GM18858 (cell line): ENCODE measurements around the gene SLC2A6.

Experiments
- ATAC-seq: cut with Tn5 transposase; IDR thresholded peaks from one replicate; pipeline ENCODE4 v1.9.1; 2021; ENCODE audit not compliant: unreplicated experiment

SLC2A6 gene

GRCh38 chr9:133496861-133497842 is 18.3 kb upstream of the SLC2A6 start:
- ATAC-seq: no peak

DNA sequence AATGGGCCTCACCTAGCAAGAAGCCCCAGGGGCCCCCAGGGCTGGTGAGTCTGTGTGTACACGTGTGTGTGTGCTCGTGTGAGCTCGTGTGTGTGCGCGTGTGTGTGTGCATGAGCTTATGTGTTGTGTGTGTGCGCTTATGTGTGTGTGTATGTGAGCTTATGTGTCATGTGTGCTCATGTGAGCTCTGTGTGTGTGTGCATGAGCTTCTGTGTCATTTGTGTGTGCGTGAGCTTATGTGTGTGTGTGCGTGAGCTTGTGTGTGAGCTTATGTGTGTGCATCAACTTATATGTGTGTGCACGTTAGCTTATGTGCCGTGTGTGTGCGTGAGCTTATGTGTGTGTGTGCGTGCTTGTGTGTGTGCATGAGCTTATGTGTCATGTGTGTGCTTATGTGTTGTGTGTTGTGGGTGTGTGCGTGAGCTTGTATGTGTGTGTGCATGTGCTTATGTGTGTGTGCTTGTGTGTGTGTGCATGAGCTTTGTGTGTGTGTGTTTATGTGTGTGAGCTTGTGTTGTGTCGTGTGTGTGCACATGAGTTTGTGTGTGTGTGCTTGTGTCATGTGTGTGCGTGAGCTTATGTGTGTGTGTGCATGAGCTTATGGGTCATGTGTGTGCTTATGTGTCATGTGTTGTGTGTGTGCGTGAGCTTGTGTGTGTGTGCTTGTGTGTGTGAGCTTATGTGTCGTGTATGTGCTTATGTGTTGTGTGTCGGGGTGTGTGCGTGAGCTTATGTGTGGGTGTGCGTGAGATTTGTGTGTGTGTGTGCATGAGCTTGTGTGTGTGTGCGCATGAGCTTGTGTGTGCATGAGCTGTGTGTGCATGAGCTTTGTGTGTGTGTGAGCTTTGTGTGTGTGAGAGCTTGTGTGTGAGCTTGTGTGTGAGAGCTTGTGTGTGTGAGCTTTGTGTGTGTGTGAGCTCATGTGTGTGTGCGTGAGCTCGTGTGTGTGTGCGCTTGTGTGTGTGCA is 16.7 kb upstream of the SLC2A6 start:
- ATAC-seq: no peak

GRCh38 chr9:133494636-133495326 is 15.9 kb upstream of the SLC2A6 start:
- ATAC-seq: no peak

- ATAC-seq: no peak
These were observed 15.1 kb upstream of the SLC2A6 start for GRCh38 chr9:133493845-133494540.

- no peak for ATAC-seq
These were observed 14.5 kb upstream of the SLC2A6 start for GRCh38 chr9:133493428-133493827.

DNA sequence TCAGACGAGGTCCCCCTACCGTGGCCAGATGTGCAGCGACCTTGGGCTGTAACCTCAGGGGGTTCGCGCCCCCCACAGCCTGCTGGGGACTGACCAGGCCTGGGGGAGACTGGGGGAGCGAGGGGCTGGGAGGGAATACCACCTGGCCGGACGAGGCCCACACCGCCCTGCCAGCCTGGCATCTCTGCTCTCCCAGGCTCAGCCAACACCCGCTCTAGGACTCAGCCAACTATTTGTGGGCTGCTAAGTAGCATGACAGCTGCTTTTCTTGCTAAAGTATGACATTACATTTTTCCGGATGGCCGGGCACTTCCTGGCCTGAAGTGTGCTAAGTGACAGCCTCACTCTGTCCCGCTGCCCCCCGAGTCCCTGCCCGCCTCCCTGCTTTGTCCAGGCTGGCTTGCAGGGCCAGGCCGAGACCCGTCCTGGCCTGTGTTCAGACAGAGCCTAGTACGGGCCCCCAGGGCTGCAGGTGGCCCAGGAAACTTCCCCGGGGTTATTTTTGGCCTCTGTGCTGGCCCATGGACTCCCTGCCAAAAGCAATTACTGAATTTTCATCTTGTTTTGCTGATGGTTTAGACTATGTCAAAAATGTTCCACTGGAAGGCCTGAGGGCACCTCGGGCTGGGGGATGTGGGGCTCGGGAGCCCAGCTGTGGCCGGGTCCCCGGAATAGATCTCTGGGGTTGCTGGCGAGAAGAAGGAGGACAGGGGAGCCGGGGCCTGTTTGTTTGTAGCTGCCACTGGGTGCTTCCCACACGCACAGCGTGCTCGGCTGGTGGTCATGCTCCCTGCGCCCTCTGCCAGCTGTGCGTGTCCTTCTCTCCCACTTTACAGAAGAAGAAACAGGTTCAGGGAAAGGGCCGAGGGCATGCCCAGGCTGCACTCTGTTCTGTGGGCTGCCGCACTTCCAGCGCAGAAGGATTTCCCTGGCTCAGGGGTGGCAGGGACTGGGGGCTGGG is 13.4 kb upstream of the SLC2A6 start:
- ATAC-seq: no peak

- ATAC-seq: no peak
These were observed 12.7 kb upstream of the SLC2A6 start for GRCh38 chr9:133491656-133491925.

- ATAC-seq: no peak
These were observed 12.2 kb upstream of the SLC2A6 start for GRCh38 chr9:133490865-133491655.

DNA sequence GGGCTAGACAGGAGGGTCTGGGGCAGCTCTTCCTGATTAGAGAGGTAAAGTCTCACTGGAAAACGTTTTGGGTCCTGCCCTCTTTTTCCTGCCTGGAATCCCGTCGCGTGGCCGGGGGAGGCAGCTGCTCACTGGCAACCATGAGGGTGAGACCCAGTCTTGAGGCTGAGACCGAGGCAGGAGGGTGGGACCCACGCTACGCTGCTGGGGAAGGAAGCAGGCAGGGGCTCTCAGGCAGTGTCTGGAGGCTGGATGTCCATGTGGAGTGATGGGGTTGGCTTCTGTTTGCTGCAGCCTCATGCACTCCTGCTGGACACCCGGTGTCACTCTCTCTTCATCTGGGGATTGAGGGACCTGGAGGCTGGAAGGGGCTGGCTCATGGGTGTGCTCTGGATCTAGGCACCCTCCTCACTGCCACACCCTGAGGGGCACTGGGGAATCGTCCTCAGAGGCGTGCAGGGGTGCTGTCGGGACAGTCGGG is 11.3 kb upstream of the SLC2A6 start:
- ATAC-seq: no peak

DNA sequence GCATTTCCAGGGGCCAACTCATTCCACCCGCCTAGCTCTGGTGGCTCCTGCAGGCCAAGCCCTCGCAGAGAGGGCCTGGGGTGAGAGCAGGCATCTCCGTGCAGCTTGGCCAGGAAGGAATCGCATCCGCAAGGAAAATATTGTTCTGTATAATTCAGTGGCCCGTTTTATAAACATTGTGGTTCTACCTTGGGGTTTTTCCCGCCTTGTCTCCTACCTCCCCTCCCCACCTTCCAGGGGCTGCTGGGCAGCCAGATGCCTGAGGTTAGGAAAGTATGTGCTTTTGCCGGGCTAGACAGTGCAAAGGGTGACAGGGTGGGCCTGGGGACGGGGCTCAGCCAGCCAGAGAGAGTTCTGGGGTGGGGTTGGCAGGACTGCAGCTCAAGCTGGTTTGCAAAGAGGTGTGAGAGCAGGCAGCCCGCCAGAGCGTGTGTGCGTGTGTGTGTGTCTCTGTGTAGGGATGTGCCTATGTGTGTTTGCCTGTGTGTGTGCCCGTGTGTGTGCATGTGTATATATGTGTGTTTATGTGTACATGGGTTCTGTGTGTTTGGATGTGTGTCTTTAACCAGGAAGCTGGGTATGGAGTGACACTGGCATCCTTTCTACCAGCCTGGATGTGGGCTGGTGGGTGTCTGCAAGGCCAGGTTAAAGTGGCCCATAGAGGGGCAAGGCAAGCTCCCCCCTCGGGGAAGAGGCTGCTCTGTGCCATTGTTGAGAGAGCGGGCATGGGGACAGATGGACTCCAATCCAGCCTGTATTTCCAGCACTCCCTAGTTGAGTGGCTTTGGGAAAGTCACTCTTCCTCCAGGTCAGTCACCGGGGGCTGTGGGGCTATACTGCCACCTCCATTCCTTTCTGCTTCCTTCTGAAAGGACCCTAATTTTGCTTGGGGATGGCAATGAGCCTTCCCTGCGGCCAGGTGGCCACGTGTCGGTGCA is 10.6 kb upstream of the SLC2A6 start:
- no peak for ATAC-seq

GRCh38 chr9:133488686-133489252 is 9.9 kb upstream of the SLC2A6 start:
- ATAC-seq: no peak

GRCh38 chr9:133487331-133487725 is 8.4 kb upstream of the SLC2A6 start:
- ATAC-seq: no peak

GRCh38 chr9:133485531-133486260 is 6.8 kb upstream of the SLC2A6 start:
- ATAC-seq: no peak

GRCh38 chr9:133484671-133485437 is 6.0 kb upstream of the SLC2A6 start:
- no peak for ATAC-seq

- ATAC-seq: no peak
These were observed 4.7 kb upstream of the SLC2A6 start for GRCh38 chr9:133483611-133484010.
